ENCODE measurements around the gene NOL12.

GRCh38 chr22:37659066-37659896 lies 26.9 kb upstream of the NOL12 start:
- no peak for TF ChIP-seq CTCF (IDR thresholded peaks at IDR 0.05 in 2 of 3, conservative IDR thresholded peaks at IDR 0.05 in 1 of 3; ENCODE audit: borderline replicate concordance in 1 of 3, insufficient read depth in 1 of 3, low read depth in 2 of 3, low read length in 2 of 3)
- no peak for TF ChIP-seq POLR2A (IDR thresholded peaks at IDR 0.05; ENCODE audit: borderline replicate concordance, extremely low read depth, insufficient read depth, insufficient read length)
- TF ChIP-seq EGR1 (IDR thresholded peaks at IDR 0.05; ENCODE audit: low read depth), result no peak
- TF ChIP-seq SP1 (IDR thresholded peaks at IDR 0.05; ENCODE audit: low read depth), result no peak
- no peak for TF ChIP-seq JUND (IDR thresholded peaks at IDR 0.05)
- no peak for TF ChIP-seq POLR2AphosphoS5 (IDR thresholded peaks at IDR 0.05; ENCODE audit: low read depth, low read length)
- no peak for TF ChIP-seq REST (IDR thresholded peaks at IDR 0.05; ENCODE audit: low read depth)
- no peak for TF ChIP-seq EZH2 (IDR thresholded peaks at IDR 0.05)
- TF ChIP-seq ZNF274 (IDR thresholded peaks at IDR 0.05; ENCODE audit: low read depth, low read length), result no peak
- no peak for TF ChIP-seq SRF (IDR thresholded peaks at IDR 0.05; ENCODE audit: low read depth)
- no peak for TF ChIP-seq MAX (IDR thresholded peaks at IDR 0.05)

Measured in HCT116 (cell line).